B cell (primary cell): ENCODE measurements around the gene CHN1.

Source experiments
- EZH2 ChIP-seq: IDR thresholded peaks from 2 replicates; pipeline ENCODE4 v1.6.1; 2012; ENCODE audit warnings: borderline replicate concordance, low read depth, mild to moderate bottlenecking, moderate library complexity, low read length; ENCODE audit not compliant: insufficient read depth, poor library complexity, severe bottlenecking
- TF ChIP-seq, protein P1 (sequence below): fragments of 200-600 bp; IDR thresholded peaks from one replicate; pipeline ENCODE4 v1.8.0; 2022; ENCODE audit warnings: antibody characterized with exemption, mild to moderate bottlenecking

DNA sequence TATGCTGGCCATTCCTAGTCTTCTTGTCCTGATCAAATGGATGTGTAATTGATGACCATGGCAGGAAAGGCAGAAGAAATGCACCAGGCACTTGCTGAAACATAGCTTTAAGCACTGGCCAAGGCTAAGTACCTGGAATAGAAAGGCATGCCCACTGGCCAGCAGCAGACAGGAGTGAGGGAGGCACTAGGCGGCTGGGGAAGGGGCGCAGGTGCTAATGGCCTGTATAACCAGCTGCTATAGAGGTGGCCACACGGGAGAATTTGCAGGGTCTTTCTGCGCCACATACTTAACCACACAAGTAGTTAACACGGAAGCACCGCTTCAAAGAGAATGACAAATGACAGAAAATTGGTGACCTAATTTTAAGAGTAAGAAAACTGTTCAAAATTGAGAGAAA lies 174.6 kb downstream of the CHN1 start:
- TF ChIP-seq, protein P1, sequence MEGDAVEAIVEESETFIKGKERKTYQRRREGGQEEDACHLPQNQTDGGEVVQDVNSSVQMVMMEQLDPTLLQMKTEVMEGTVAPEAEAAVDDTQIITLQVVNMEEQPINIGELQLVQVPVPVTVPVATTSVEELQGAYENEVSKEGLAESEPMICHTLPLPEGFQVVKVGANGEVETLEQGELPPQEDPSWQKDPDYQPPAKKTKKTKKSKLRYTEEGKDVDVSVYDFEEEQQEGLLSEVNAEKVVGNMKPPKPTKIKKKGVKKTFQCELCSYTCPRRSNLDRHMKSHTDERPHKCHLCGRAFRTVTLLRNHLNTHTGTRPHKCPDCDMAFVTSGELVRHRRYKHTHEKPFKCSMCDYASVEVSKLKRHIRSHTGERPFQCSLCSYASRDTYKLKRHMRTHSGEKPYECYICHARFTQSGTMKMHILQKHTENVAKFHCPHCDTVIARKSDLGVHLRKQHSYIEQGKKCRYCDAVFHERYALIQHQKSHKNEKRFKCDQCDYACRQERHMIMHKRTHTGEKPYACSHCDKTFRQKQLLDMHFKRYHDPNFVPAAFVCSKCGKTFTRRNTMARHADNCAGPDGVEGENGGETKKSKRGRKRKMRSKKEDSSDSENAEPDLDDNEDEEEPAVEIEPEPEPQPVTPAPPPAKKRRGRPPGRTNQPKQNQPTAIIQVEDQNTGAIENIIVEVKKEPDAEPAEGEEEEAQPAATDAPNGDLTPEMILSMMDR = no peak
- TF ChIP-seq EZH2 = no peak
